Mesothelial cell of epicardium (in vitro differentiated cells): ENCODE data around the gene REN. TPM values are rescaled to one million over a fixed set of nuclear protein-coding genes. Genes with fewer than 3 reads are reported as not detected.

Experiments used
- DNase-seq, 2 experiments: peaks; one replicate each; pipeline ENCODE4 v3.0.0; 2021; ENCODE audit warnings: low spot score in 2 of 2; ENCODE audit not compliant: unreplicated experiment in 2 of 2
- H3K27ac Mint-ChIP-seq: 2 replicates; pipeline ENCODE4 v1.8.0; 2021; ENCODE audit warnings: mixed read lengths
- H3K27me3 Mint-ChIP-seq: 2 replicates; pipeline ENCODE4 v1.8.0; 2021; ENCODE audit warnings: low read depth, mixed read lengths
- H3K36me3 Mint-ChIP-seq: 2 replicates; pipeline ENCODE4 v1.8.0; 2021; ENCODE audit warnings: mixed read lengths
- H3K4me1 Mint-ChIP-seq: 2 replicates; pipeline ENCODE4 v1.8.0; 2021; ENCODE audit warnings: mixed read lengths
- H3K4me3 Mint-ChIP-seq: 2 replicates; pipeline ENCODE4 v1.8.0; 2021; ENCODE audit warnings: mild to moderate bottlenecking, moderate library complexity, mixed read lengths
- H3K9me3 Mint-ChIP-seq: 2 replicates; pipeline ENCODE4 v1.8.0; 2021; ENCODE audit warnings: mixed read lengths
- CTCF ChIP-seq: fragments of 200-600 bp; sonication (generic); IDR thresholded peaks from one replicate; pipeline ENCODE4 v1.5.0; 2021; ENCODE audit warnings: antibody characterized with exemption; ENCODE audit not compliant: unreplicated experiment
- total RNA-seq: library from RNA; stranded (reverse); gene quantifications from 3 replicates; pipeline ENCODE4 v1.2.1, GENCODE V29; 2021

REN gene
- total RNA-seq, 1 donor from 2014 or later: not detected

GRCh38 chr1:204171751-204172178 is 5.6 kb upstream of the REN start:
- H3K27ac Mint-ChIP-seq: no peak overlapping the region
- H3K4me1 Mint-ChIP-seq: peaks cover 7% of the 10 kb centered on the region
- no peak for TF ChIP-seq CTCF
- H3K27me3 Mint-ChIP-seq: peaks cover 1% of the 10 kb centered on the region
- no peaks in the 10 kb centered on the region for H3K36me3 Mint-ChIP-seq
- no peak for DNase-seq
- H3K9me3 Mint-ChIP-seq: peaks cover 18% of the 10 kb centered on the region
- H3K4me3 Mint-ChIP-seq: no peak overlapping the region

DNA sequence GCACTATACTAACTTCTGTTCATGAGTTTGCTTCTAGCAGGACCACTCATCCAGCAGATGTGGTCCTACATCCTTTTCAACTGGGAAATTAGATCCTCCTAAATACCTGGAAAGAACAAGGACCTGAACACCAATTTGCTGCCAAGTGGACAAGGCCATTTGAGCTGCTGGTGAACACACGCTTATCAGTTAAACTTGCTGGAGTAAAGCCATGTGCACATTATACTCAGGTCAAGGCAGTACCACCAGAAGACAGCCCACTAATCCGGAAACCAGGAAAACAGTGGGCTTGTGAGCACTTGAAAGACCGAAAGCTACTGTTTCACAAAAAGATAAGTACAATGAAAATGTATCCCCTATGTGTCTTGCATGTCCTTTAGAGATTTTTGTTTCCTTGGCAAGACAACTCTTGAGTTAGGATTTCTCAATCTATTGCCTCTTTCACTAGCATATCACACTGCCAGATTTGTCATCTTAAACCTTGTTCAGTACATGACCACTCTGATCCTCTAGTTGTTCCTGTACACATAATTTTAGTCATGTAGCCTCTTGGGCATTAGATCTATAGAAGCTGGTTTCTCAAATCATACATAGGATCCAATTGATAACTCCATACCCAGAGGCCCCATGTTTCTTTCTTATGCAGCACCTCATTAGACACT is 4.5 kb upstream of the REN start:
- peaks cover 7% of the 10 kb centered on the region for H3K4me1 Mint-ChIP-seq
- no peaks in the 10 kb centered on the region for H3K36me3 Mint-ChIP-seq
- no peak for TF ChIP-seq CTCF
- peaks cover 18% of the 10 kb centered on the region for H3K9me3 Mint-ChIP-seq
- DNase-seq: no peak
- H3K27ac Mint-ChIP-seq: no peak overlapping the region
- H3K27me3 Mint-ChIP-seq: peaks cover 1% of the 10 kb centered on the region
- H3K4me3 Mint-ChIP-seq: no peak overlapping the region

- no peak overlapping the region for H3K27ac Mint-ChIP-seq
- no peak for DNase-seq
- H3K9me3 Mint-ChIP-seq: peaks cover 18% of the 10 kb centered on the region
- no peaks in the 10 kb centered on the region for H3K36me3 Mint-ChIP-seq
- peaks cover 1% of the 10 kb centered on the region for H3K27me3 Mint-ChIP-seq
- no peak for TF ChIP-seq CTCF
- peaks cover 7% of the 10 kb centered on the region for H3K4me1 Mint-ChIP-seq
- H3K4me3 Mint-ChIP-seq: no peak overlapping the region
These were observed 3.7 kb upstream of the REN start for GRCh38 chr1:204169858-204170257.

DNA sequence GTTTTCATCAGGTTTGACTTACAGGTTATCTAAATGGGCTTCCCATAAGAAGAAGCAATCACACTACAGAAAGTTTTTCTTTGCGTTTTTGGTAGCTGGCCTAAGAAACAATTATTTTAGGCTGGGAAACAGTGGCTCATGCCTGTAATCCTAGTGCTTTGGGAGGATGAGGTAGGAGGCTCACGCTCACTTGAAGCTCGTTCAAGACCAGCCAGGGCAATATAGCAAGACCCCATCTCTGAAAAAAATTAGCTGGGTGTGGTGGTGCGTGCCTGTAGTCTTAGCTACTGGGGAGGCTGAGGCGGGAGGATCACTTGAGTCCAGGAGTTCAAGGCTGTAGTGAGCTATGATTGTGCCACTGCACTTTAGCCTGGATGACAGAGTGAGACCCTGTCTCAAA is 1.6 kb upstream of the REN start:
- Mint-ChIP-seq H3K9me3 (peaks cover 18% of the 10 kb centered on the region), H3K4me3 (no peak overlapping the region), H3K27ac (no peak overlapping the region), H3K4me1 (peaks cover 6% of the 10 kb centered on the region), H3K27me3 (no peaks in the 10 kb centered on the region), H3K36me3 (no peaks in the 10 kb centered on the region)
- no peak for TF ChIP-seq CTCF
- DNase-seq: no peak

- H3K27ac Mint-ChIP-seq: peak overlapping the region; percentile 60
- peak; percentile 70 to 93 for DNase-seq
- H3K4me1 Mint-ChIP-seq: peaks cover 2% of the 10 kb centered on the region
- TF ChIP-seq CTCF: peak; percentile 95
- peaks cover 7% of the 10 kb centered on the region for H3K27me3 Mint-ChIP-seq
- no peaks in the 10 kb centered on the region for H3K36me3 Mint-ChIP-seq
- H3K9me3 Mint-ChIP-seq: no peaks in the 10 kb centered on the region
- no peak overlapping the region for H3K4me3 Mint-ChIP-seq
These were observed 3.6 kb downstream of the REN start for GRCh38 chr1:204162494-204163074.
